ENCODE data around the gene MTUS2.
A peak's percentile ranks its signal among the peaks of the same experiment; 100 is the strongest.

Gene MTUS2

DNA sequence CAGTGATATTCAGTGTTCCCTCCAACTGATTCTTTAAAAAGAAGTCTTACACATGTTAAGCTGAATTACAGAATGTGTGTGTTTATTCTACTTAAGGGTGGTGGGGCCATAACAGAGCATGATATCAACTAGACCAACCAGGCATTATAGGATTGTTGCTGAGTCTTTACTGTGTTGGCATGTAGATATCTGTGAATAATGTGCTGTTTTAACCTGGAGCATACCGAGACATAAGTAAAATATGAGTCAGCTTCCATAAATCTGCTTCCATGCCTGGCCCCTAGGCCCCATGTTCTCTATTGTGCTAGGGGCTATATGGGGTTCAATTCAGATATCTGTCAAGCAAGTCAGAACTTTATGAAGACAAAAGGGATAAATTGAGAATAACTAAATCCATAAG, 295.7 kb downstream of the MTUS2 start:
- no peak for DNase-seq

GRCh38 chr13:29117663-29118062, 297.5 kb downstream of the MTUS2 start:
- no peak for DNase-seq

GRCh38 chr13:29118471-29118870, 298.3 kb downstream of the MTUS2 start:
- no peak for DNase-seq

DNA sequence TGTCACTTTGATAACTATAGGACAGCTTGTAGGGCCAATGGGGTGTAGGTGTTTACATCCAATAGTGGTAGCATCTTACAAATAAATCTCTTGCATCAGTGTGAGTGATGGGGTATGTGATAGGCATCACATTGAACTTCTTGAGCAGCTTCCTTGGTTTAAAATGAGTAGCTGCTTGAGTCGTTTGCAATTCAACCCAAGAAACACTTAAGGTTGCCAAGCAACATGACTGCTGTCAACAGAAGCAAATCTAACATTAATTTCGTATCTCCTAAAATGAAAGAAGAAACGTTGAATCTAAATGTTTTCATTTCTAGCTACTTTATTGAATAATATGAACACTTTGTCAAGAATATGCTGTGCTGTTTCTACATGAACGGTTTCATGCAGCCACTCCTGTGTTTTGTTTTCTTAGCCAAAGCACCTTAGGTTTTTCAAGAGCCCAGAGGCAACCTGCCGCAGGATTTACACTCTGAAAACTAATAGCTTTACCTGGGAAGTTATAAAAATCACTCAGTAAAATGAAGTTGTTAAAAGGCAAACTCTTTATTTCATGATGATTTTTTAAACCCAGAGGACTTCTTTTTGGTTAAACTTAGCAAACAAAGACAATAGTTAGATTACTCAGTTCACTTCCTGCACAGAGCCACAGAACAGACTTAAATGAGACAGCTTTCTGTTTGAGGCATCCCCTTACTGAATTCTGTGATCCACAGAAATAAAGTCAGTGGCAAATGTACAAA, 305.2 kb downstream of the MTUS2 start:
- DNase-seq: peak in 1 of 2 donors; percentile 61

DNA sequence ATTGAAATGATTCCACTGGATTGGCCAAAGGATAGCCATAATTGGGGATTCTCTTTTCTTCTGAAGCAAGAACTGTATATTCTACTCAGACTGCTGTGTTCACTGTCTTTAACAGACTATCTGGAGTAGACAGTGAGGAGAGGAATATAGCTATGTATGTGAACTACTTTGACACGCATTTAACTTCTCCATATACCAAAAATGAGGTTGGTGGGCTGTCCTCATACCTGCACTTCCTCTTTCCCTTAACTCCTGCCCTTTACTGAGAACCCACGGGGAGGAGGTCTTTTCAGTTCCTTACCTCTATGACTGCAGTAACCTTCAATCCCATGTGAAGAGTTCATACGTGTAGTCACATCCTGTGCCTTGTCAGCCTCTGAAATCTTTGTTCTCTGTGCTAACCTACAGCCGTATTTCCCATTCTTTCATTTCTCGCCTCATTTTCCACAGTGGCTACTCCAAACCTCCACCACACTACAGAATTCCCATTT, 305.8 kb downstream of the MTUS2 start:
- peak in 1 of 2 donors; percentile 37 for DNase-seq

GRCh38 chr13:29129616-29130015, 309.5 kb downstream of the MTUS2 start:
- no peak for DNase-seq

GRCh38 chr13:29131159-29131558, 311.0 kb downstream of the MTUS2 start:
- no peak for DNase-seq

DNA sequence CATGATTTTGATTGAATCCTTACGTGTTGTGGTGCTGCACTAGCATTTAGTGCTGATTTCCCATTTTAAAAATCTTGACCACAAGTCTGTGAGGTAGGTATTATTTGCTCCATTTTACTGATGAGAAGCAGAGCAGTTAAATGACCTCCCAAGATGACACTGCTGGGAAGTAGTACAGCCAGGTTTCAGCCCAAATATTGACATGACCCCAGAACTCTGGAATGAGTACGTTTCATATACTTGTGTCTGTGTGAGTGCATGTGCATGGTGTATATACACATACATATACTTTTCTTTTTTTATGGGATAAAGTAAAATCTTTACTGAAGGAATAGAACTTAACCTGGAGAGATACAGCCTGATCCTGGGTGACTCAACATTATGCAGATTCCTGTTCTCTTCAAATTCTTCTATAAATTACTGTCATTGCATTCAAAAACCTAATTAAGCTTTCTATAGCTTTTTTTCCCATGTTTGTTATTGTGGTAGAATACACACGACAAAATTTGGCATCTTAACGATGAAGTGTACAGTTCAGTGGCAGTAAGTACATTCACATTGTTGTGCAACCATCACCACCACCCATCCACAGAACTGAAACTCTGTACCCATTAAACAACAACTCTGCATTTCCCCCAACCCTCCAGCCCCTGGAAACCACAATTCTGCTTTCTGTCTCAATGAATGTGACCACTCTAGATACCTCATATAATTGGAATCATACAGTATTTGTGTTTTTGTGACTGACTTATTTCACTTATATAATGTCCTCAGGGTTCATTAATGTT, 311.9 kb downstream of the MTUS2 start:
- peak in 1 of 2 donors; percentile 7 for DNase-seq

DNA sequence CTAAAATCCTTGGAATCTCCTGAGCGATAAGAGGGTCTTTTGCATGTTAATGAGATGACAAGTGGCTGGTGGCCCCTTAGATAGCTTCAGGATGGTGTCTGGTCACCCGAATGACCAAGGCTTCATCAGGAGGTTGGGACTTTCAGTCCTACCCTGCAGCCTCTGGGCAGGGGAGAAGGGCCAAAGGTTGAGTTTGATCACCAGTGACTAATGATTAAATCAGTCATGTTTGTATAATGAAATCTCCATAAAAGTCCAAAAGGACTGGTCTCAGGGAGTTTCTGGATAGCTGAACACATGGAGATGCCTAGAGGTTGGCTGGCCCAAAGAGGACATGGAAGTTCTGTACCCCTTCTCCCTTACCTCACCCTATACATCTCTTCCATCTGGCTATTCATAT, 316.2 kb downstream of the MTUS2 start:
- DNase-seq: no peak

GRCh38 chr13:29137016-29137415, 316.9 kb downstream of the MTUS2 start:
- no peak for DNase-seq

DNA sequence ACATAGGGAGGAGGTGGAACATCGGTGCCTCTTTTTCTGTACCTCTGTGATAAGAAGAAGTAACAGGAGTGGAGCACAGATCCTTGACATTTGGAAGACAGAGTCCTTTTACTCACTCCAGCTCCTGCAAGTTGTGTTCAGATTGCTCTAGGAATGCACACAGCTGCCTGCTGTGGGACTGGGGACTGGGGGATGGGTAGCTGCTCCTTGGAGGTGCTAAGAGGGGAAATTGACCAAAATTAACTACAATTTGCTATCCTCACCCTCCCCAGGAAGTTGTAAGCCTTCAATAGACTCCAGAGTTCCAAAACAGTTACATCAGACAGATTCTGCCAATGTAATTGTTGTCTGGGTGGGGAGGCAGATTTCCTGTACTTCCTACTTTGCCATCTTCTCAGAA, 317.9 kb downstream of the MTUS2 start:
- DNase-seq: no peak

DNA sequence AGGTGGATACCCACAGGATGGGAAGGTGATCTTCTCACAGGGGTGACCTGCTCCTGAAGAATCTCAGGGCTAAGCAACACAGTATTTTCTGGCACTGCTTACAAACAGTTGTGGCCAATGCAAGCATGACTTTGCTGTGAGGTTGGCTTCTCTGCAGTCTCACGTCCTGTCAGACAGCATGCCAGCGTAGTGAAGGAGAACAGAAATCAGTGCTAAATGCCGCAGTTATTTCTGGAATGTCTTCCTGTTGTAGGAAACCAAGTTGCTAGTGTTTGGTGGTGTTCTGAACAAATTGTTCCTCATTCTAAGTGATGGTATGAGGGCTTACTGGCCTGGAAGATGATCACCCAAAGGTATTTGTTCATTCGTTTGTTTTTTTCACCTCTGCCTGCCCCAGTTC, 320.1 kb downstream of the MTUS2 start:
- DNase-seq: no peak

DNA sequence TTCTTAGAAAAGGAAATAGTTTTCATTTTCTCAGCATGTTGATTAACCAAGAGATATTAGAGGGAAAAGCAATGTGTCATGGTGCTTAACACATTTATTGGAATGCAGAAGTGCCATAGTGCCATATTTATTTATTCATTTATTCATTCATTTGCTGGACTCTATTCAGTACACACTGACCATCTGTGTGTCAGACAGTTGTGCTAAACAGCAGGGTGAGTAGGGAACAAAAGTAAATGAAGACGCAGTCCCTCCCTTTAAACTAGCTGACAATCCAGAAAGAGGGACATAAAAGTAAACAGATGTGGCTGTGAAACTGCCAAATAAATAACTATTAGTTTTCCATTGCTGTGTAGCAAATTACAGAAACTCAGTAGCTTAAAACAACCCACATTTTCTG, 323.7 kb downstream of the MTUS2 start:
- no peak for DNase-seq

- no peak for DNase-seq
Measured at GRCh38 chr13:29154390-29154789, 334.3 kb downstream of the MTUS2 start.

DNA sequence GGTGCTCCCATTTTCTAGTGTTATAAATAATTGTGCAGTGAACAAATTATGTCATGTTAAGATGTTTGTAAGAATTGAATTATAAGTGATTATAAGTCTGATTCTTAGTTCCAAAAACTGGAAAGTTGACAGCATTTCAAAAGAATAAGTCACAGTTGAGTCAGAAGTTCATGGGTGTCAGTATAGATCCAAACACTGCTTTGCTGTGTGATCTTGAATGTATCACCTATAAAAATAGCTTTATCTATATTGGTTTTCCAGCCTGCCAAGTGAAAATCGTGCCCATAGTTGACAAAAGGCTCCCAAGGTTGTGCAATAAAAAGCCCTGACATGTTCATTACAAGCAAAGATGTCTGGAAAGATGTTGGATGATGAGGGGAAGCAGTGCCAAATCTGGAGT, 336.0 kb downstream of the MTUS2 start:
- DNase-seq: no peak

- DNase-seq: no peak
Measured at GRCh38 chr13:29159871-29160270, 339.7 kb downstream of the MTUS2 start.

- DNase-seq: no peak
Measured at GRCh38 chr13:29160862-29161261, 340.7 kb downstream of the MTUS2 start.

DNA sequence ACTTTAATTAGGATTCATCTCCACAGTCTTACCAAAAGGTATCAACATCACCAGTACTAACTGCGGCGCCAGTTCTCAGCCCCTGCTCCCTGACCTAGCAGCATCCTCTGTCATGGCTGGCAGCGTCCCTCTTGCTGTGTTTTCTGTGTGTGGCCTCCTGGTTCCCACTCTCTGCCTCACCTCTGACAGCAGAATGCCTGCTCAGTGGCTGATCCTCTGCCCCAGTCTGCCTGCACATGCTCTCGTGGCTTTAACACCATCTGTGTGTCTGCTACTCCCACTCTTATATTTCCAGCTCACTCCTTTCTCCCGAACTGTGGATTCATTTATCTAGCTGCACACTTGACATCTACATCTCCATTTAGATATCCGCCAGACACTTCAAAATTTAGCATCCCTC, 341.5 kb downstream of the MTUS2 start:
- no peak for DNase-seq

DNA sequence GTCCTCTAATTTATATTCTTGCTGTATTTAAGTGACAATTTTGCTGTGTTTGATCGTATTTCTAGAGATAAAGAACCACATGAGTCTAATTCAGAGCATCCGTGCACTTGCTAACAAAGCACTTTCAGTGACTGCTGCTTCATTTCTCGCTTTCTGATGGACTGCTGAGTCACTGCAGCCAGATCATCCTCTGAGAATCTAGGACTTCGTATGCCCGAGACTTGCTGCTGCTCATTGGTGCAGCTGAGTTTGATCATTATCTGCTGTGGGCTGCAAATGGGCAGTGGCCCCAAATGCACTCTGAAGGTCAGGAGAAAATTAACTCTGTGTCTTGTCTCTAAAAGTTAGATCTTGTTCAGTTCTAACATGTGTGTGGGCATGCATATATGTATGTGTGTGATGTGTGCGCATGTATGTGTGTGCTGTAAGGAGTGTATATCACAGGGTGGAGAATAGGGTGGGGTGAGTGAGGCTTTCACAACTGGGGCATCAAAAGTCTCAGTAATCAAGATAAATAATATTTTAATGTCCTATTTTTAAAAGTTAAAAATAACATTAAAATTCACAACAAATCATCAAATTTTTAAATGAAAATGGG, 342.6 kb downstream of the MTUS2 start:
- no peak for DNase-seq

GRCh38 chr13:29164116-29164515, 344.0 kb downstream of the MTUS2 start:
- no peak for DNase-seq

GRCh38 chr13:29165216-29165615, 345.1 kb downstream of the MTUS2 start:
- no peak for DNase-seq

GRCh38 chr13:29165840-29166239, 345.7 kb downstream of the MTUS2 start:
- DNase-seq: no peak

GRCh38 chr13:29170436-29171082, 350.4 kb downstream of the MTUS2 start:
- DNase-seq: no peak

Data from CD4-positive, alpha-beta T cell treated with Interleukin-4 for 1 hour (primary cell).